ENCODE data around the gene RSAD2. TPM values are rescaled to one million over a fixed set of nuclear protein-coding genes. Genes with fewer than 3 reads are reported as not detected.
"Not testable (repeated sequence)": the region's sequence is repeated elsewhere in the genome, so short reads cannot be mapped to it uniquely, and the experiment has no call there.

RSAD2 gene
- total RNA-seq, 1 donor from 2014 or later = 2.0 TPM

GRCh38 chr2:6846967-6847681, 30.5 kb upstream of the RSAD2 start:
- Mint-ChIP-seq H3K27ac (no peak overlapping the region), H3K4me1 (peaks cover 26% of the 10 kb centered on the region), H3K27me3 (no peaks in the 10 kb centered on the region), H3K36me3 (ENCODE audit: low read depth) (peaks cover 91% of the 10 kb centered on the region), H3K4me3 (no peak overlapping the region), H3K9me3 (peaks cover 26% of the 10 kb centered on the region)
- intact Hi-C loops (cut with micrococcal nuclease) = loop anchor here (2.0 kb wide), 1 partner anchor 18 kb away; the partner anchor contains the start of gene CMPK2
- DNase-seq = no peak

DNA sequence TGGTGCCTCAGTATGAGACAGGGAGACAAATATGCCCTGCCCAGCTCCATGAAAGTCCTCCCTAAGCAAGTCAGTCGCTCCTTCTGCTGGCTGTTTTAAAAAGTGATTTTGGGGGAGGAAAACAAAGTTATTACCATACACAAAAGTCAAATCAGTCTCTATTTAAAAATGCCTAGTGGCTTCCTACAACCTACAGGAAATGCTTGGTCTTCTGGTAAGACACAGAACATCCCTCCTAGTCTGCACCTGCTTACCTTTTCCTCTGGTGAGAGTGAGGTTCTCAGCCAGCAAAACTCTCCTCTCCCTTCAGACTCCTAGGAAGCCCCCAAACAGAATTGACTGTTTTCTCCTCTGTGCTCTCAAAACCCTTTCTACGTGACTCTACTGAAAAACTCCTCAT, 25.4 kb upstream of the RSAD2 start:
- DNase-seq = no peak
- peaks cover 83% of the 10 kb centered on the region for H3K36me3 Mint-ChIP-seq (ENCODE audit: low read depth)
- peaks cover 53% of the 10 kb centered on the region for H3K4me1 Mint-ChIP-seq
- intact Hi-C loops (cut with micrococcal nuclease) = no loop called here
- H3K9me3 Mint-ChIP-seq = peaks cover 7% of the 10 kb centered on the region
- no peaks in the 10 kb centered on the region for H3K27me3 Mint-ChIP-seq
- no peak overlapping the region for H3K4me3 Mint-ChIP-seq
- peak overlapping the region; percentile 35 for H3K27ac Mint-ChIP-seq

- no peak for DNase-seq
- no peaks in the 10 kb centered on the region for H3K27me3 Mint-ChIP-seq
- H3K4me3 Mint-ChIP-seq = no peak overlapping the region
- peaks cover 83% of the 10 kb centered on the region for H3K36me3 Mint-ChIP-seq (ENCODE audit: low read depth)
- intact Hi-C loops (cut with micrococcal nuclease) = no loop called here
- H3K4me1 Mint-ChIP-seq = peaks cover 53% of the 10 kb centered on the region
- H3K9me3 Mint-ChIP-seq = peaks cover 5% of the 10 kb centered on the region
- H3K27ac Mint-ChIP-seq = no peak overlapping the region
Measured at GRCh38 chr2:6854416-6854815, 23.2 kb upstream of the RSAD2 start.

GRCh38 chr2:6855860-6856547, 21.6 kb upstream of the RSAD2 start:
- Mint-ChIP-seq H3K4me1 (peaks cover 54% of the 10 kb centered on the region), H3K27me3 (no peaks in the 10 kb centered on the region), H3K9me3 (peaks cover 13% of the 10 kb centered on the region), H3K27ac (no peak overlapping the region), H3K36me3 (ENCODE audit: low read depth) (peaks cover 84% of the 10 kb centered on the region), H3K4me3 (no peak overlapping the region)
- intact Hi-C loops (cut with micrococcal nuclease) = no loop called here
- no peak for DNase-seq

DNA sequence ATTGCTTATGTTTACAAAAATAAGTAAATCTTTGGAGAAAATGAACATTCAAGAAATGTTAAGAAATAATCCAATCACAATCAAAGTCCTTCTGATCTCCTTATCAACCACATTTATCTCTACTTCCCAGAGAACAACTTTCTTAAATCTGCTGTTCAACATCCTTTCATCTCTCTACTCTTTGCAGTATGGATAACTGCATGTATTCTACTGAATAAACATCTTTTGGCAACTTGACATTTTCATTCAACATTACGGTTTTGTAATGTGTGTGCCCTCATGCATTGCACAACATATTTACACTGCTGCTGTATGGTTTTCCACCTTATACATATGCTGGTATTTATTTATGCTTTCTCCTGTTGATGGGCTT, 21.0 kb upstream of the RSAD2 start:
- intact Hi-C loops (cut with micrococcal nuclease) = no loop called here
- Mint-ChIP-seq H3K4me1 (peaks cover 55% of the 10 kb centered on the region), H3K36me3 (ENCODE audit: low read depth) (peaks cover 85% of the 10 kb centered on the region), H3K9me3 (peaks cover 18% of the 10 kb centered on the region), H3K27me3 (no peaks in the 10 kb centered on the region), H3K4me3 (no peak overlapping the region), H3K27ac (no peak overlapping the region)
- DNase-seq = no peak

DNA sequence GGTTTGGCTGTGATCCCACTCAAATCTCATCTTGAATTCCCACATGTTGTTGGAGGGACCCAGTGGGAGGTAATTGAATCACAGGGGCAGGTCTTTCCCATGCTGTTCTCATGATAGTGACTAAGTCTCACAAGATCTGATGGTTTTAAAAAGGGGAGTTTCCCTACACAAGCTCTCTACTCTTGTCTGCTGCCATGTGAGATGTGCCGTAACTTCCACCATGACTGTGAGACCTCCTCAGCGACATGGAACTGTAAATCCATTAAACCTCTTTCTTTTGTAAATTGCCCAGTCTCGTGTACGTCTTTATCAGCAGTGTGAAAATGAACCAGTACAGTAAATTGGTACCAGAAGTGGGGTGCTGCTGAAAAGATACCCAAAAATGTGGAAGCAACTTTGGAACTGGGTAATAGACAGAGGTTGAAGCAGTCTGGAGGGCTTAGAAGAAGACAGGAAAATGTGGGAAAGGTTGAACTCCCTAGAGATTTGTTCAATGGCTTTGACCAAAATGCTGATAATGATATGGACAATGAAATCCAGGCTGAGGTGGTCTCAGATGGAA, 19.0 kb upstream of the RSAD2 start:
- H3K27me3 Mint-ChIP-seq; DNase-seq; intact Hi-C loops (cut with micrococcal nuclease); H3K4me3 Mint-ChIP-seq: not testable (repeated sequence)
- Mint-ChIP-seq H3K9me3 (peaks cover 21% of the 10 kb centered on the region), H3K36me3 (ENCODE audit: low read depth) (peaks cover 85% of the 10 kb centered on the region), H3K4me1 (peaks cover 61% of the 10 kb centered on the region), H3K27ac (peak overlapping the region; percentile 27)

DNA sequence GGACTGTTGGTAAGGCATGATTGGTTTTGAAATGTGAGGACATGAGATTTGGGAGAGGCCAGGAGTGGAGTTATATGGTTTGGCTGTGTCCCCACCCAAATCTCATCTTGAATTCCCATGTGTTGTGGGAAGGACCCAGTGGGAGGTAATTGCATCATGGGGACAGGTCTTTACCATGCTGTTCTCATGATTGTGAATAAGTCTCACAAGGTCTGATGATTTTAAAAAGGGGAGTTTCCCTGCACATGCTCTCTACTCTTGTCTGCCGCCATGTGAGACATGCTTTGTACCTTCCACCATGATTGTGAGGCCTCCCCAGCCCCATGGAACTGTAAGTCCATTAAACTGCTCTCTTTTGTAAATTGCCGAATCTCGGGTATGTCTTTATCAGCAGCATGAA, 17.3 kb upstream of the RSAD2 start:
- DNase-seq = no peak
- Mint-ChIP-seq H3K27ac (no peak overlapping the region), H3K27me3 (no peaks in the 10 kb centered on the region), H3K9me3 (peaks cover 21% of the 10 kb centered on the region), H3K4me1 (peaks cover 65% of the 10 kb centered on the region), H3K4me3 (no peak overlapping the region), H3K36me3 (ENCODE audit: low read depth) (peaks cover 76% of the 10 kb centered on the region)
- intact Hi-C loops (cut with micrococcal nuclease) = no loop called here

DNA sequence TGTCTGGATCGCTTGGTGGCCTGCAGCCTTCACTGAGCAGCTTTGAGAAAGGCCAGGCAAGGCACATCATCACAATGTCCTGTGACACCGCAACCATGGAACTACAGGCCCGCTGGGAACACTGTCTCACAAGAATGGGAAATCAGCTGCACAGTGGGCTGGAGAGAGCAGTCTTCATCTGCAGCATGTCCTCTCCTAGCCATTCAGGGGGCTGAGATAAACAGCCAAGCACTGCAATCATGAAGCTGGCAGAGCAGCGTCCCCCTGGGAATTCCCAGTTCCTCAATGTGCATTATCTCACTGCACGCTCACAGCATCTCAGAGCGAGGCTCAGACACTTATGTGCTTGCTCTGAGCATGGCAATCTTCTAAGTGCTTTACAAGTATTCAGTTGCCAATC, 13.8 kb upstream of the RSAD2 start:
- H3K36me3 Mint-ChIP-seq (ENCODE audit: low read depth) = peaks cover 47% of the 10 kb centered on the region
- DNase-seq = no peak

DNA sequence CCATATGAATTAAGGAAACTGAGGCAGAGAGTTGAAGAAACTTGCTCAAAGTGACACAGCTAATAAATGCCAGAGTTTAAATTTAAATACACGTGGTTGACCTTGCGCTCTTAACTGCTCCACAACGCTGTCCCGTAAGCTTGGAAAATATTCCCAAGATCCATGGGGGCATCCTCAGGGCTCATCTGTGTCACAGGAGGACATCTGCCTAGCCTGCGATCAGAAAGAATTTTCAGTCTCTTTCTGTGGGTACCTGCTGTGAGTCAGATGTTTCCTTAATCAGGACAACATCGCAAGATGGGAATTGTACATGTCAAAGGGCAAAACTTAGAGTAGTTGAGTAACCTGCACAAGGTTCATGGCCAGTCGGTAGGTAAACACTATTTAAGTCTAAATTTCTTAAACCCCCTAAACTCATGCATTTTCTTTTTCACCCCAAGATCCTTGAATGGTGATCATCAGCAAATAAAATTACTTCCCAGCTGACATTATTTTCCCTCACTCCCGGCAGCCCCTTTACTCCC, 13.3 kb upstream of the RSAD2 start:
- DNase-seq = no peak
- Mint-ChIP-seq H3K27me3 (no peaks in the 10 kb centered on the region), H3K9me3 (peaks cover 16% of the 10 kb centered on the region), H3K36me3 (ENCODE audit: low read depth) (peaks cover 42% of the 10 kb centered on the region), H3K27ac (peak overlapping the region; percentile 15), H3K4me1 (peaks cover 54% of the 10 kb centered on the region), H3K4me3 (peak overlapping the region; percentile 83)
- intact Hi-C loops (cut with micrococcal nuclease) = loop anchor here (2.0 kb wide), 1 partner anchor 17 kb away; no protein-coding TSS in a partner anchor

More for the DNA sequence above, 13.8 kb upstream of the RSAD2 start:
- peaks cover 17% of the 10 kb centered on the region for H3K9me3 Mint-ChIP-seq
- no peak overlapping the region for H3K27ac Mint-ChIP-seq
- H3K4me3 Mint-ChIP-seq = peak overlapping the region; percentile 83
- intact Hi-C loops (cut with micrococcal nuclease) = loop anchor here (2.0 kb wide), 1 partner anchor 17 kb away; no protein-coding TSS in a partner anchor
- H3K4me1 Mint-ChIP-seq = peaks cover 55% of the 10 kb centered on the region
- H3K27me3 Mint-ChIP-seq = no peaks in the 10 kb centered on the region

GRCh38 chr2:6864923-6865345, 12.6 kb upstream of the RSAD2 start:
- peak overlapping the region; percentile 15 for H3K27ac Mint-ChIP-seq
- H3K4me1 Mint-ChIP-seq = peaks cover 54% of the 10 kb centered on the region
- peak; percentile 77 for DNase-seq

DNA sequence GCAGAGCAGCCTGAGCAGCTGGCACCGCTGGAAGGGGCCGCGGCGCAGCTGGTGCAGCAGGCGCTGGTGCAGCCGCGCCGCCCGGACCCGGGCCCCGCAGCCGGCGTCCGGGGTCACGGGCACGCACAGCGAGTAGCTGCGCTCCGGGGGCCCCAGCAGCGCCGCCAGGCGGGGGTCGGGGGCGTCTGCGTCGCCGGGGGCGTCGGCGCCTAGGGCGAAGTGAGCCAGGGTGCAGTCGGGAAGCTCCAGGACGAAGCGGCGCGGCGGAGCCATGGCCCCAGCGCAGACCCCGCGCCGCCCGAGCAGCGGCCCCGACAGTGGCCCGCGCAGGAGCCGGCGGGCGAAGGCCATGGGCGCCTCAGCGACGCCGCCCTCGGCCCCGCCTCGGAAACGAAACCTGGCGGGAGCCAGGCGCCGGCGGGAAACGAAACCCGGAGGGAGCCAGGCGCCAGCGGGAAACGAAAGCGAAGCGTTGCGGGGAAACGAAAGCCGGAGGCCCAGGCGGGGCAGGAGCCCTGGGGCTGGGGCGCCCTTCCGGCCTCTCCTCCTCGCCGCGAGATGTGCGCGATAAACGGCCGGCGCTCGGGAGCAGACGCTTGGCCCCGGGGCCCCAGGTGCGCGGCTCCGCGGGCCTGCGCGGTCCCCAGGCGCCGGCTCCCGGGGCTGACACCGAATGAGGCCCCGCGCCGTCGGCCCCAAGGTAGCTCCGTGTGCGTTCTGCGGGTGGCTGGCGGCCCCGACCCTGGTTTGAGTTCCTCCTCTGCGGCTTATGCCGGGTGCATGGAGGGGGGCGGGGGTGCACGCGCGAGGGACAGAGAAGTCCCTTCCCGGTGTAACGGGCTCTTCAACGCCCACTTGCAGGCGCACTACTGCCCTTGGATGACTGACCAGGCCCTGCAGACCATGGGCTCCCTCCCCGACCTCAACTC, 12.0 kb upstream of the RSAD2 start, which contains the start of gene CMPK2:
Gene CMPK2 (minus strand): TSS at position 562 of the 929 bp plus-strand sequence. CDS start 211 bp downstream, at position 351.
- peak; percentile 98 for DNase-seq
- H3K4me3 Mint-ChIP-seq = peak within 1 kb of the TSS; percentile 95
- no peaks in the 10 kb centered on the region for H3K27me3 Mint-ChIP-seq
- peaks cover 8% of the 10 kb centered on the region for H3K9me3 Mint-ChIP-seq
- intact Hi-C loops (cut with micrococcal nuclease) = loop anchor here (1.0 to 2.0 kb wide), 6 partner anchors 8 to 39 kb away; partner anchors contain the start of gene RSAD2
- peaks cover 29% of the 10 kb centered on the region for H3K36me3 Mint-ChIP-seq (ENCODE audit: low read depth)
- peaks cover 49% of the 10 kb centered on the region for H3K4me1 Mint-ChIP-seq
- H3K27ac Mint-ChIP-seq = peak within 1 kb of the TSS; percentile 94

More at GRCh38 chr2:6864923-6865345, 12.6 kb upstream of the RSAD2 start:
- Mint-ChIP-seq H3K4me3 (peak overlapping the region; percentile 83), H3K36me3 (ENCODE audit: low read depth) (peaks cover 36% of the 10 kb centered on the region), H3K9me3 (peaks cover 15% of the 10 kb centered on the region), H3K27me3 (no peaks in the 10 kb centered on the region)
- intact Hi-C loops (cut with micrococcal nuclease) = loop anchor here (1.0 to 2.0 kb wide), 3 partner anchors 8 to 30 kb away; no protein-coding TSS in a partner anchor

DNA sequence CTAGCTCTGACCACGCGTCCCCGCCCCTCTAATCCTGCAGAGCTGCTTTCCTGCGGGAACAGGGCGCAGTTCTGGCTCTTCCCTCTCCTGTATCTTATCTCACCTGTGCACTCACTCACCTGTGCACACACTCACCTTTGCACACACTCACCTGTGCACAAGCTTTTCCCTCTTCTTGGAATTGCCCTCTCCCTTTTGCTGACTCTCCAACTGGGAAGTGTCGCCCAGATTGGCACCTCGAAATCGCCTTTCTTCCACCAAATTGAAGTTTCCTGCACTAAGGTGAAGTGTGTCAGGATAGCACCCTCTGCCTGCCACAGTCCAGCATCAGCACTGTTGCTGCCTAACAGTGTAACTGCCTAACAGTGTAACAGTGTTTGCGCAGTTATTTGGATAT, 11.3 kb upstream of the RSAD2 start:
- Mint-ChIP-seq H3K27me3 (no peaks in the 10 kb centered on the region), H3K9me3 (peaks cover 6% of the 10 kb centered on the region), H3K4me3 (peak overlapping the region; percentile 95), H3K4me1 (peaks cover 49% of the 10 kb centered on the region), H3K36me3 (ENCODE audit: low read depth) (peaks cover 22% of the 10 kb centered on the region), H3K27ac (peak overlapping the region; percentile 94)
- peak; percentile 82 for DNase-seq
- intact Hi-C loops (cut with micrococcal nuclease) = loop anchor here (1.0 kb wide), 3 partner anchors 11 to 40 kb away; partner anchors contain the start of gene RSAD2

DNA sequence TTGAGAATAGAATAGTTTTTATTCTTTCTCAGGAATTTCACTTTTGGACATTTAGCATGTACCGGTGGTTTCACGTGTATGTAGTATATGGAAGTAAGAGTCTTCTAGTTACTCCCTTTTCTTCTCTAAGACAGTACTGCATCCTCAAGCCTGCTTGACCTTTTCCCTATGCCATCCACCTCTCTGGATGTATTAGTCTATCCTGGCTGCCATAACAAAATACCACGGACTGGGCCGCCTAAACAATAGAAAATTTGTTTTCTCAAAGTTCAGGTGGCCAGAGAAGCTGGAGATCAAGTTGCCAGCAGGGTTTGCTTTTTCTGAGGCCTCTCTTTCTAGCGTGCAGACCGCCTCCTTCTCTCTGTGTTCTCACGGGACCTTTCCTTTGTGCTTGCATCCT, 10.6 kb upstream of the RSAD2 start:
- Mint-ChIP-seq H3K27me3 (no peaks in the 10 kb centered on the region), H3K4me3 (peak overlapping the region; percentile 95)

More for the DNA sequence above, 10.6 kb upstream of the RSAD2 start:
- no peaks in the 10 kb centered on the region for H3K9me3 Mint-ChIP-seq
- H3K4me1 Mint-ChIP-seq = peaks cover 43% of the 10 kb centered on the region
- DNase-seq = no peak
- peak overlapping the region; percentile 57 for H3K27ac Mint-ChIP-seq
- intact Hi-C loops (cut with micrococcal nuclease) = loop anchor here (1.0 kb wide), 3 partner anchors 10 to 41 kb away; partner anchors contain the start of gene RSAD2
- H3K36me3 Mint-ChIP-seq (ENCODE audit: low read depth) = peaks cover 15% of the 10 kb centered on the region

All from activated CD4-positive, alpha-beta T cell treated with anti-CD3 and anti-CD28 coated beads, Interleukin-2, amount 10 ng/mL, durations not matched to agents 24 days and 14 days (primary cell).